HG03558 (cell line): ENCODE results near the gene ZNF214.

Source experiments
- ATAC-seq: cut with Tn5 transposase; IDR thresholded peaks from one replicate; pipeline ENCODE4 v1.9.1; 2021; ENCODE audit warnings: moderate number of reproducible peaks; ENCODE audit not compliant: unreplicated experiment; ENCODE audit errors: extremely low read depth

ZNF214 gene

GRCh38 chr11:7020183-7020917, at the start of gene ZNF214, which contains the start of gene NLRP14:
TSS of gene ZNF214 (minus strand) at chr11:7020346. CDS start at chr11:7002835, 17,511 bp downstream.
TSS of gene NLRP14 (plus strand) at chr11:7020479. CDS start at chr11:7038587, 18,108 bp downstream.
- no peak for ATAC-seq

DNA sequence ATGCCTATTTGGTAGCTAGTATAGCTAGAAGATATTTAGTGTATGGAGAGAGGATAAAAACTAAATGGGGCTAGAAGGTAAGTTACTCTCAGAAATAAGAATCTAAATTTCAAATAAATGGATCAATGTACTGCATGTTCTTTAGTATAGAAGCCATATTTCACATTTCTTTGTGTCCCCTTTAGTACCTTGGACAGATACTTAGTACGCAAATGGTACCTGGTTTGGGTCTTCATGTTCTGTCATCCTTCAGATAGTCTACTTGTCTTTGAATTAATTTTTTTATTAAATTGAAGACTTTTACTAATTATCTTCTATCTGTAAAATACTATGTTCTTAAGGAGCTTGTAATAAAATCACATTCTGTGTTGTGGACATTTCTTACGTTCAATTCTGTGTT, 42.4 kb upstream of the ZNF214 start:
- no peak for ATAC-seq

DNA sequence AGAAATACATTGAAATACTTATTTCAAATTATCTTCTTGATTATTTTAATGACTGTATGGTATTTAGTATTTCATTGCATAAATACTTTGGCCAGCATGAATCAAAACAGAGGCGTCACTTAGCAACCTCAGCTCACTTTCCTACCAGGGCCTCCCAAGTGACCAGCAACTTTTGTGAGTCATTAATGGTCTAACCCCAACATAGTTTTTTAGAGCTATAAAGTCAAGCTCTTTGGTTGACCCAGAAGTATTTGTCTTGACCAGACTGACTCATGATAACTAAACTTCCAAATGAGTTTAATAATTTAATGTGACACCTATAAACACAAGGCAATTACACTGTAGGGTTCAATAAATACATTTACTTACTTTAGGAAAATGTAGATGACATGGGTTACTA, 40.7 kb upstream of the ZNF214 start:
- no peak for ATAC-seq

DNA sequence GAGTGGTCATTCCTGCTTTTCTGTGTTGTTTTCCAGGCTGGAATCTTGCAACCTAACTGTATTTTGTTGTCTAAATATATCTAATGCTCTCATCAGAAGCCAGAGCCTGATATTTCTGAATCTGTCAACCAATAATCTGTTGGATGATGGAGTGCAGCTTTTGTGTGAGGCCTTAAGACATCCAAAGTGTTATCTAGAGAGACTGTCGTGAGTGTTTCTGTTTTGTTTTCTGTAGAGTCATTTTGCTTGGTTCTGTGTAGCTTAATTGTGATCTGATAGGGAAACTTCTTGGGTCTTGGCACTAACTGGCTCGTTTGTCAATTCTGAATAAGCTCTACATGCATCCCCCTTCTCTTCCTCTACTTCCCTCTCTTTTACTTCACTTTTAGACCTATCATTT, 37.5 kb upstream of the ZNF214 start:
- no peak for ATAC-seq

GRCh38 chr11:7056828-7057513, 36.8 kb upstream of the ZNF214 start:
- ATAC-seq = no peak

DNA sequence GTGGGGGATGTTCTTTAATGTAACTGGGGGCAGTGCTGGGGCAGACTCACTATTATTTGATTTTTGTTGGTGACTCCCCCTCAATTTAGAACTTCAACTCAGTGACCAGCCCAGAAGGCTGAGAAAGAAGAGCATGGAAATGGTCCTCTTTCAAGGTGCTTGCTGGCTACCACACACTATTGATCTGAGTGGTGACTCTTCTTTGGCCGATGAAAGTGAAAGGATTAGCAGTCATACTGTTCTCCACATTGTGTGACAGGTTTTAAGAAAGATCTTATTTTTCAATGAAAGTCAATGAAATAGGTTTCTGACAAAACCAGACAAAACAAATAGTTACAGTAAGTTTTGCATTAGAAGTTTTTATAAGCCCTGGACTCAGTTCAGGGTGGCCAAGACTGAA, 30.0 kb upstream of the ZNF214 start:
- ATAC-seq = no peak

DNA sequence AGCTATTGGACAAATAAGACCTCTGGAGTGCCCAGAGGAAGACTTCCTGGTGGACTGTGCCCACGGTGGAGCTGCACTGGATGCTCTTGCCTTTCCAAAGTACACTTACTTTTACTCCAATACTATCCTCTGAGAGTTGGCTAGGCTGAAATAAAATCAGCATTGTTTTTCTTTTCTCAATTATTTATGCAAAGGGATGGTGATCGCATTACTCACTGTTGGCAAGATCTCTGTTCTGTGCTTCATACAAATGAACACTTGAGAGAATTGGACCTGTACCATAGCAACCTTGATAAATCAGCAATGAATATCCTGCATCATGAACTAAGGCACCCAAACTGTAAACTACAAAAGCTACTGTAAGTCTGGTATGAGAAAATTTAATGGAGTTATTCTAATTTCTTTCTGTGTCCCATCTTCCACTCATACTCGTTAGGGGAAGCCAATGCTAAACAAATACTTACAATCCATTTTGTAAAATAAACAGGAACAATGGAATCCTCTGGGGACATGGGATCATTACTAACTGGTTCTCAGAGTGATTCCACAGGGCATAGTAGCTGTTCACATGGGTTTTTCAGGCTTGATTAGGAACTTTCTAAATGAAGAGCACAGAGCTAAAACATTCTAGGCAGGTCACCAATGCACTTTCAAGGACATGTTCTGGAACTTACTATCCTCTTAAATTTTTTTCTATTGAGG, 26.5 kb upstream of the ZNF214 start:
- no peak for ATAC-seq

- ATAC-seq = no peak
These were observed 13.9 kb upstream of the ZNF214 start for GRCh38 chr11:7034019-7034418.

GRCh38 chr11:7032692-7033091, 12.5 kb upstream of the ZNF214 start:
- no peak for ATAC-seq

GRCh38 chr11:7031471-7031871, 11.3 kb upstream of the ZNF214 start:
- ATAC-seq = no peak

GRCh38 chr11:7030836-7031235, 10.7 kb upstream of the ZNF214 start:
- ATAC-seq = no peak

- ATAC-seq = no peak
These were observed 8.0 kb upstream of the ZNF214 start for GRCh38 chr11:7028141-7028540.

DNA sequence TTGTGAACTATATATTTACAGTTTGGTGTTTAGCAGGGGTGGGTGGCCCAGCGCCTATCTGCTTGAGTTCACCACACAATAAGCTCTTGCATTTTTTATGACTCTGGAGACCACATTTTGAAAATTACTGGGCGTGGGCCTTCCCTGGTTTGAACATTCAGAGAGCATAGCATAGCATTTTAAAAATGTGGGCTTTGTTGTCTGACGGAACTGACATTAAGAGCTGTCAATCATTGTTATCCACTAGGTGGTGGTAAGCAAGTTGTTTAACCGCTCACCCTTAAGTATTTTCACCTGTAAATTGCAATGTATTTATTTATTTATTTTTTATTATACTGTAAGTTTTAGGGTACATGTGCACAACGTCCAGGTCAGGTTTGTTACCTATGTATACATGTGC, 1.2 kb upstream of the ZNF214 start:
- no peak for ATAC-seq

DNA sequence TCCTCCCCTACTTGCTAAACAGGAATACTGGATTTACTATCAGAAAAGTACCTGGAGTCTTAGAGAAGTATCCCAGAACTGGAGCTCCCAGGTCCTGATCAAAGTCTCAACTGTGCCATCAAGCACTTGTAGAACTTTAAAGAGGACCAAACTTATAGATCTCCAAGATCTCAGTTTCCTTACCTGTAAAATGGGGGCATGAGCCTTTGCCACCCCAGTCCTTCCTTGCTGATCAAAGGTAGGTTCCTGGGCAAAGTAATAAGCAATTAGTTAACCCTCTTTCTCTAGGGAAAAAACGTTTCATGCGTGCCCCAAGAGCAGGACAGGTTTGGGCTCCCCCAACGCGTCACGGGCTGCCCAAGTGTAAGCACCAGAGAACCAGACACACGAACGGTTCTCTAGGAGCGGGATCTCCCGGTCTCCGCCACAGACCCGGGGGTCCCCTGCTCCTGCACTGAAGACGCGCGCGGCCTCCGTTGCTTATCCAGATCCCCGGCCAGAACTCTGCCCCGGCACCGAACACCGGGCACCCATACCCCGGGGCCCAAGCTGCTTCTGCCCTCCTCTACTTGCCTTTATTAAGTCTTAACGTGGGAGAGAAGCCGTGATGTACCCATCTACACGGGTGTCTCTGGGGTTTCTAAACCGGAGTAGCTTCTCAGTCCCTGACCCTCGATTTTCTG, 505 bp downstream of the ZNF214 start:
- ATAC-seq = no peak

GRCh38 chr11:7016011-7016410, 4.1 kb downstream of the ZNF214 start:
- ATAC-seq = no peak

- no peak for ATAC-seq
These were observed 6.0 kb downstream of the ZNF214 start for GRCh38 chr11:7014118-7014517.

DNA sequence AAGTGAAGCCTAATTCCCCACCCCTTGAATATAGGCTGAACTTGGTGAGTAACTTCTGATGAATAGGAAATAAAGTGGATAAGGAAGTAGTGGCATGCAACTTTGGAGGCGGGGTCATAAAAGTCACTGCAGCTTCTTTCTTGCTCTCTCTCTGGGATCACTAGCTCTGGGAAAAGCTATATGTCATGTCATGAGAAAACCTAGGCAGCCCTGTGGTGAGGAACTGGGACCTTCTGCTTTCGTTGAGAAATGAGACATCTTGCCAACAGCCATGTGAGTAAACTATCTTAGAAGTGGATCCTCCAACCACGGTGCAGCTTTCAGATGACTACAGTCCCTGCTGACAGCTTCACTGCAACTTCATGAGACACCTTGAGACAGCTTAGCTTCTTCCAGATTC, 15.7 kb downstream of the ZNF214 start:
- no peak for ATAC-seq

- no peak for ATAC-seq
These were observed 24.4 kb downstream of the ZNF214 start for GRCh38 chr11:6995703-6996102.

DNA sequence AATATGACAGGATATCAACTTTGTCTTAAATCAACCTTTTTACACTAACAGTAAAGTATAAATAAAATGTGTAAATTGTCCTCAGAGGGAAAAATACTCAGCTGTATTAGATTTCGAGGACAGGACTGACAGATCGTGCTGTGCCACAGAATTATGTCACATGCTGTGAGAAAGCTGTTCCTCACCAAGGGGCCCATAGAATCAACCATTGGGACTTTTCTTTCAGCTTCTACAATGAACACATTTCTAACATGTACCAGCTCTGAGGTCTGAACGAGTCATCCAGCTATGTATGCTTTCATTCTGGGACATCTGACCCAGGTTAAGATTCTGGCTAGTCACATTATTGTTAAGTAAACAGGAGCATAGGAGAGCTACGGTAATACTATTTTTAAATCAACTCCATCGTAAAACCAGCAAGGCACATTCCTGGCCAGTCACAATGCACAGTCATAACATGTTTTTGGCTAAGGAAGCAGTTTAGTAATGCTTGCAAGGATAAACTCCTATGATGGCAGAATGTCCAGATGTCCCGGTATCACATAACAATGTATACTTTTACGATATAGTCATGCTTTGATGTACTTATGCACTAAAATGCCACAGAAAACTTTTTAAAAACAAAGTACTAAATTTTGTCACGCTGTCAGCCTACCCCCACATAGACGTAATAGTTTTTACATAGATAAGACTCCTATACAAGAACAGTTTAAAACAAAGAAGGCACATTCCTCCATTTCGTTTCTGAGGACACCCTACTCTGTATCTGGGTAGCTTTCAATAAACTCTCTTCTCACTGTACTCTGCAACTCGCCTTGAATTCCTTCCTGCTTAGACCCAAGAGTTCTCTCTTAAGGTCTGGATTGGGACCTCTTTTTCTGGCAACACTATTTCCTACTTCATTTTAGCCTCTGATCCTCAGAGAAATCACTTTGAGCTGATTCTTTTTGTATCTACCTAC, 27.4 kb downstream of the ZNF214 start:
- ATAC-seq = no peak

GRCh38 chr11:6992026-6992425, 28.1 kb downstream of the ZNF214 start:
- ATAC-seq = no peak
